GM19035 (cell line): ENCODE measurements around the gene LOC128125822.
"Not testable (repeated sequence)": the region's sequence is repeated elsewhere in the genome, so short reads cannot be mapped to it uniquely, and the experiment has no call there.

Experiments
- ATAC-seq: cut with Tn5 transposase; IDR thresholded peaks from one replicate; pipeline ENCODE4 v1.9.1; 2021; ENCODE audit not compliant: unreplicated experiment

LOC128125822 gene

DNA sequence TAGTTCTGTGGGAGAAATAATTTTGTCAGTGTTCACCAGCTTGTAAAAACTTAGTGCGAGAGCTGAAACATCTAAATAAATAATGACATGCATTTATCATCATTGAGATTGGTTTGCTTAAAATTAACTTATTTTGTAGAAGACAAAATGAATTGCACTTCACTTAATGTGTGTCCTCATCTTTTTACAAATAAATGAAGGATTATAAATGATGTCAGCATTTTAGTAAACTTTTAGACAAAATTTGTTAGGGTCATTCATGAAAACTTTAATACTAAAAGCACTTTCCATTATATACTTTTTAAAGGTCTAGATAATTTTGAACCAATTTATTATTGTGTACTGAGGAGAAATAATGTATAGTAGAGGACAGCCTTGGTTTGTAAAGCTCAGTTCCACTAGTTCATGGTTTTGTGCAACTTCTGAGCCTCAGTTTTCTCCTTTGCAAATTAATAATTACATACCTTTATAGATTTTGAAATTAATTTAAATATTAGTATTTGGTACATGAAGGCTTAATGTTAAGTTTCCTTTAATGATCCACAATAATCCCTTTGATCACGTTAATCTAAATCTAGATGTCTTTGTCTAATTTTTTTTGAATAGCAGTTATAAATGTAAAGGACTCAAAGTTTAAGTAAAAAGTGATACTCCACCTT lies 9.2 kb downstream of the LOC128125822 start:
- no peak for ATAC-seq

DNA sequence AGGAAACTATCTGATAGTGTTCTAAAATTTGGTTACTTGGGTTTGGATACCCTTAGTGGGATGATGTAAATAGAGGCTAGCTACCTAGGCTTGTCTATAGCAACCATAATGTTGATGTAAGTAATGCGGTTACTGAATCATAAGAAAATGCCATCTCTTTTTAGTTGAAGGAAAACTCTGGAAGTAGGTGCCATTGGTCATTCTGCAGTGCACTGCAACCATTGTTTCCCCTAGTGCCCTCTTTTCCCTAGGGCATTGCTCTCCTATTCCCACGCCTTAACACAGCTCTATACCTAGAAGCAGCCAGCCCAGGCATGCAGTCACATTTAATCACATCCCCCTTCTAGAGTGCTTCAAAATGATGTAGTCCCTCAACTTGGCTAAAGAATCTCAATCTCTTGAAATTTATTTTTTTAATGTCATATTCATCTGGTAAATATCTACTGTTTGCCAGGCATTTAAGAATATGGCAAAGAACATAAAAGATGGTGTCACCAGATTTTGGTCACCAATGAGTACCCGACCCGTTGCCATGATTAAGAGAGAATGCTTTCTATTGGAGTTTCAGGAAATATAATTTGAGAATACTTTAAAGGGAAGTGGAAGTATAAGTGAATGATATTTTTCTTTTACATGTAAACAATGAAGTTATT lies 10.4 kb downstream of the LOC128125822 start:
- ATAC-seq: no peak

DNA sequence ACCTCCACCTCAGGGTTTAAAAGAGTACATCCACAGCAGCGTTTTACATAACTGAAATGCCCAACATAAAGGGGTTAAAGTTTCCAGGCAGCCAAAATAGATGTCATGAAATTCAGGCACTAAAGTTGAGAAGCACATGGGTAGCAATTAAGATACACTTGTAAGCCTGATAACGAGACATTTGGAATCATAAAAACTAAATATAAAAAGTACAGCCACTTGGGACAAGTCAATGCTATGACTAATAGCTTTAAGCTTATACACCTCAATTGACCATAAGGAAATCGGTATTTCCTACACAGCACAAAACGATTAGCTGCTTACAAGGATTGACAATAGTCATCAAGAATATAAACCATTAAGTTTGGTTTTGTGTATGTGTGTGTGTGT lies 11.8 kb downstream of the LOC128125822 start:
- ATAC-seq: no peak

DNA sequence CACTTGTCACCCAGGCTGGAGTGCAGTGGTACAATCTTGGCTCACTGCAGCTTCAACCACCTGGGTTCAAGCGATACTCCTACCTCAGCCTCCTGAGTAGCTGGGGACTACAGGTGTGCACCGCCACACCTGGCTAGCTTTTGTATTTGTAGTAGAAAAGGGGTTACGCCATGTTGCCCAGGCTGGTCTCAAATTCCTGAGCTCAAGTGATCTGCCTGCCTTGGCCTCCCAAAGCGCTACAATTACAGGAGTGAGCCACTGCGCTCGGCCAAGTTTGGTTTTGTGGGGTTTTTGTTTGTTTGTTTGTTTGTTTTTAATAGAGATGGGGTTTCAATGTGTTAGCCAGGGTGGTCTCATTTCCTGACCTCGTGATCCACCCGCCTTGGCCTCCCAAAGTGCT lies 12.3 kb downstream of the LOC128125822 start:
- ATAC-seq: no peak

DNA sequence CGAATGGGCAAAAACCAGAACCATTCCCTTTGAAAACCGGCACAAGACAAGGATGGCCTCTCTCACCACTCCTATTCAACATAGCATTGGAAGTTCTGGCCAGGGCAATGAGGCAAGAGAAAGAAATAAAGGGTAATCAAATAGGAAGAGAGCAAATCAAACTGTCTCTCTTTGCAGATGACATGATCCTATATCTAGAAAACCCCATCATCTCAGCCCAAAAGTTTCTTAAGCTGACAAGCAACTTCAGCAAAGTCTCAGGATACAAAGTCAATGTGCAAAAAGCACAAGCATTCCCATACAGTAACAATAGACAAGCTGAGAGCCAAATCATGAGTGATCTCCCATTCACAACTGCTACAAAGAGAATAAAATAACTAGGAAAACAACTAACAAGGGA lies 13.4 kb downstream of the LOC128125822 start:
- not testable (repeated sequence) for ATAC-seq

DNA sequence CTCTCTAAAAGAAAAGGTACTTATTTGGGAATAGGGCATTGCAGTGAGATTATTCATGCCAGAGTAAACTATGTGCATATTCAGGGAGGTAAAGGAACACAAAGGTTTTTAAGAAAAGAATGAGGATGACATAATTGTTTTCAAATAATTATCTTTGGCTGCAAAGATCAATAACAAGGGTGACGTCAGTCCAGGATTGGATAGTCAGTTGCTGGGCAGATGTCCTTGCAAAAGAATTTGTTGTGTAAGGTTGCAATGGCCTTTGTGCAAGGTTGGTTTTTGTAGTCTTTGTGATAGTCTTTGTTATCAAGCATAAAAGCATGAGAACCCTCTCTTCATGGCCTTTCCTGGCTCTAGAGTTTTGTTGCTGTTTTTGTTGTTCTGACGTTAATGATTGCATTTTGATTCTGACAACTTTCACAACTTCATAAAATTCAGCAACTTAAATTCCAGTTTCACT lies 17.7 kb downstream of the LOC128125822 start:
- no peak for ATAC-seq

DNA sequence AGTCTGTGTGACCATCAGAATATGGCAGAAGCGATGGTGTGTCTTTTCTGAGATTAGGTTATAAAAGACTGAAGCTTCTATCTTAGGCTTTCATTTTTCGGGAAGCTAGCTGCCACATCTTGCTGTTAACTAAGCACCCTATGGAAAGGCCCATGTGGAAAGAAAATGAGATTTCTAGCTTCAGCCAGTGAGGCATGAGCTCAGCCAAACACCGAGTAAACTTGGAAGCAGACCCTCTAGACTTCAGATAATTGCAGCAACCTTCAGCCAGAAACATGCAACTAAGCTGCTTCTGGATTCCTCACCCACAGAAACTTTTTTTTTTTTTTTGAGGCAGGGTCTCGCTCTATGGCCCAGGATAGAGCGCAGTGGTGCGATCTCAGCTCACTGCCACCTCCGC lies 20.6 kb downstream of the LOC128125822 start:
- no peak for ATAC-seq

DNA sequence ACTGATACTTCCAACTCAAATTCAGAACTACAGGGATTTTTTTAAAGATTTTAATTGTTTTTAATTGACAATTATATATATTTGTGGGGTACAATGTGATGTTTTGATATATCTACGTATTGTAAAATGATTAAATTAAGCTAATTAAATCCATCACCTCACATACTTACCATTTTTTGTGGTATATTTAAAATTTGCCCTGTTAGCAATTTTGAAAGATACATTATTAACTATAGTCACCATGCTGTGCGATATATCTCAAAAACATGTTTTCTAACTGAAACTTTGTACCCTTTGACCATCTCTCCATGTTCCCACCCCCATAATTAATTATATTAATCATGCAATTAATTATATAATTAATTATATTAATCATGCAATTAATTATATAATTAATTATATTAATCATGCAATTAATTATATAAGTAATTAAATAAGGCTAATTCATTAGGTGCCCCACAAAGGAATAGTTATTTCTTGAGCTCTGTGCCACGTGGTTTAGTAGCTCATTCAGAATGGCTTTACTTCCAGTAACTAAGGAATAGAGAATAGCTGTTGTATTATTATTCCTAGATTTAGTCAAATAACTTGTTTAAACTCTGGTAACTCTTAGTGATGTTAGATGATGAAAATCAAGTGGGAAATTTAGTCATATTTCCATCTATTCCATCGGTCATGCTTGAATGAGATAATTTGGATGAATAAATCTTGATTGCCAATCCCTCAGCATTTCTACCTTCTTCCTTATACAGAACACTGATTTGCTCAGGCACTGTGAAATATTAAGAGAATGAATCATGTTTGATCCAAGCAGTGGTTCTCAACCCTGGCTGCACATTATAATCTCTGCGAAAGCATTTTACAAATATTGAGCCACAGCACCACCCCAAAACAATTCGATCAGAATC lies 25.1 kb downstream of the LOC128125822 start:
- ATAC-seq: no peak

DNA sequence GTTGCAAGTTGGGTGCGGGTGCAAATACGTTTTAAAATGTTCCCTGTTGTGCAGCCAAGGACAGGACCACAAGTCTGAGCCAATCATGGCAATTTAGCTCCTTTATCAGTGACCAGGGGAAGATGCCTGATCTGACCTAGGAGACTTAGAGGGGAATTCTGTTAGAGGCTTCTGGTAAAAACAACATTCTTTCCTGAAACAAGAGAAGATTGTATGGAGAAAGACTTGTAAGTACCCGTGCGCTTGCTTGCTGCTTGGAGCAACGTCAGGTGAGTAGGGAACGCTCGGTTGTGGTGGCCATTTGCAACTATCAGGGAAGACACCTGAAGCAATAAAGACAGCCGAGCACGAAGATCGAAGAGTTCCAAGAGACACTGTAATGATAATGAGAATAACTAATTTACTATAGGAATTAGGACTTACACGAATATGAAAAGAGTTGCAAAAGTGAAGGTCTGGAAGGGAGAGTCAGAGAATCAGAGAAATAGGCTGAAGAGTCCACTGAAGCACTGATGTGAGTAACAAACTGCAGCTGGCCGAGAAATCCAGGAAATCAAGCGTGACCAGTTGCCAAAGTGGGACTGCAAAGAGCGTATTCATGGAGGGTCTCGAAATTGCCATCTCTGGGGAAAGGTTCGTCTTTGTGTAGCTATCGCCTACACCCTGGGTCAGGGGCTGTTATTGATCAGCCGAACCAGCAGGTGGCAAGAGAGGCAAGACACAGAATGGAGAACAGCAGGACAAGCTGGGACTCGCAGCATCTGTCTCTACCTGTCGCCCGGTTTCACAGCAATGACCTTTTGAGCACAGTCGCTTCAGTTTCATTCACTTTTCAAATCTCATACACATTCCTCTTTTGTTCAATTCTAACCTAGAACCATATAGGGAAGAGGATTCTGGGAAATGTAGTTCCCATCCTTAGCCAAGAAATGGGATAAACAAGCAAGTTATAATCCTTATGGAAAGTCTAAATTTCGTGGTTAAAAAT lies 26.1 kb downstream of the LOC128125822 start:
- ATAC-seq: peak; percentile 99

DNA sequence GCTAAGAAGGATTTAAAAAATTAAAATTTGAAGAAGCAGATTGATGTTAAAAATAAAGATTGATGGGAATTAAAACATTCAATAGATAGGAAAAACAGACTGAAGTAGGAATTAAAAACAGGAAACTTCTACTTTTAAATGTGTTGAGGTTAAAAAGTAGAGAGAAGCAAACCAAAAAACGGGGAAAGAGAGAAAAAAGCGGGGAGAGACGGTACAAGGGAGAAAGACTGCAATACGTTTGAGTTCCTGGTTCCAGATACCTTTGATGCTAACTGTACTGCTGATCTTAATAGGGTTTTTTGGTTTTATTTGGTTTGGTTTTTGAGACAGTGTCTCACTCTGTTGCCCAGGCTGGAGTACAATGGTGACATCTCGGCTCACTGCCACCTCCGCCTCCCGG lies 27.0 kb downstream of the LOC128125822 start:
- no peak for ATAC-seq

DNA sequence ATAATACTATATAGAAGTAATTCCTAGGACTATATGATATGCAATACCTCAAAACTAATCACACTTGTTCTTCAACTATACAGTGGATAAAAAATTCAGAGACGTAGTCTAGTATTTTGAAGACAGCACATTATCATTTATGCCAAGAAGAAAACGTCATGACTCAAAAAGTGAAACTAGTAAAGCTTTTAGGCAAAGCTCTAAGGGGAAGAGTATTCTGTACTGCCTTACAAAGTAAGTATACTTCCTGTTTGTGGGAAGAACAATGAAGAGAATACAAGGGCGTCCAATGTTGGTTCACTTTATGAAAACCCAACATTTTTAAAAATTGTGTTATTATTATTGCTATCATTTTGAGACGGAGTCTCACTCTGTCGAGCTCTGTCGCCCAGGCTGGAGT lies 27.9 kb downstream of the LOC128125822 start:
- no peak for ATAC-seq

DNA sequence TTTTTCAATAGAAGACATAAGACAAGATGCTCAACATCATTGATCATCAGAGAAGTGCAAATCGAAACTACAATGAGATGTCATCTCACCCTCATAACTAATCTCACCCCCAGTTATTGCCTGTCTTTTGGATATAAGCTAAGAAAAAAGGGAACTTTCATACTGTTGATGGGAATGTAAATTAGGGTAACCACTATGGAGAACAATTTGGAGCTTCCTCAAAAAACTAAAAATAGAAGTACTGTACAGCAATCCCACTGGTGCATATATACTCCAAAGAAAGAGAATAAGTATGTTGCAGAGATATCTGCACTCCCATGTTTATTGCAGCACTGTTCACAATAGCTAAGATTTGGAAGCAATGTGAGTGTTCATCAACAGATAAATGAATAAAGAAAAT lies 37.0 kb downstream of the LOC128125822 start:
- no peak for ATAC-seq

DNA sequence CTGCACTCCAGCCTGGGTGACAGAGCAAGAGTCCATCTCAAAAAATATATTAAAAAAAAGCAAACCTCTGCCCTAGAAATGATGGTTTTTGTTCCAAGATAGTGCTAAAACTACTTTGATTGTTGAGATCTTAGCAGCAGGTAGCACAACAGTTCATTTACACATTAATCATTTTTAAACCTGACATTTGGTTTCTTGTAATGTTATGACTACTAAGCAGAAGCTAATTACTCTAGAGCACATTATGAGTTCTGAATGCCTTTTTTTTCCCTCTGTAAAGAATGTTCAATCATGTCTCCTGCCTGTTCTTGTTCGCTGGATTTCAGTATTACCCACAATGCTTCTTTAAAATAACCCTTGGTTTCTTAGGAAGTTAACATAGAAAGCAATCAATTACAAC lies 38.7 kb downstream of the LOC128125822 start:
- no peak for ATAC-seq

DNA sequence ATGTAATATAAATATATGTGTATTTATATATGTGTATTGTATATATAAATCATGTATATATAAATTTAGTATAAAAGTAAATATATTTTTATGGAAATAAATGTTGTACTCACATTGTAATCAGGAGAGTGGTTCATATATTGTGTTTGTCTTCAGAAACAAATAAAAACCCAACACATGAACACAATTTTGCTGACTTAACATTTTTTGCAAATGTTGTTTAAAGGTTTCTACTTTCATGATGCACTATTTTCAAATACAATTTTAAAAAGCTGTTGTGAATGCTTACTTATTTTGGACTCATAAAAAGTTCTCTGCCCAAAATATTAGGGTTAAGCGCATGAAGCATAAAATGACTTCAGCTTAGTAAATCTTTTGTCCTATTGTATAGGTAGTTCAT lies 39.3 kb downstream of the LOC128125822 start:
- ATAC-seq: no peak

DNA sequence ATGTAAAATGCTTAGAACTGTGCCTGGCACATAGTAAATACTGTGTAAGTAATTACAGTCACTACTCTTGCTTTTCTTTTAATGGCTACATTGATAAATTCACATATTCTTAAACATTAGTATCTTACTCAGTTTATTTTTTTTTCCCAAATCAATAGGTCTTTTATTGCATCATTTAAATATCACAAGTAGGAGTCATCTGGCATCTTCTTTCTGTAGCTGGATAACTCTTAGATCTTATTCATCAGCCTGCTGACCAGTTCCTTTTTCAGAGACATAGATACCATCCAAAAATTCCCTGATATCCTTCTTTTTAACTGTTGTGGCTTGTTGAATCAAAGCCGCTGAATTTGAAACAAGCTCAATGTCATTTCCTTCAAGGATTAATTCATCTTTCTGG lies 43.3 kb downstream of the LOC128125822 start:
- no peak for ATAC-seq
